Vagina (tissue), 2 donors: ENCODE results near the gene SLC39A1. TPM values are rescaled to one million over a fixed set of nuclear protein-coding genes. Genes with fewer than 3 reads are reported as not detected.

ENCODE experiments used
- DNase-seq, 2 donors: peaks; one replicate each; pipeline ENCODE4 v3.0.0-alpha.2; 2017; ENCODE audit errors: extremely low spot score in 2 of 2
- H3K27ac ChIP-seq: fragments of 200-600 bp; sonication (generic); one replicate; pipeline ENCODE4 v1.5.1; 2019
- H3K27me3 ChIP-seq: fragments of 200-600 bp; sonication (generic); one replicate; pipeline ENCODE4 v1.5.1; 2019
- H3K36me3 ChIP-seq, 2 donors: fragments of 200-600 bp; sonication (generic); one replicate each; pipeline ENCODE4 v1.5.1; 2017 to 2019
- H3K4me1 ChIP-seq: fragments of 200-600 bp; sonication (generic); one replicate; pipeline ENCODE4 v1.5.1; 2019
- H3K4me3 ChIP-seq, 2 donors: fragments of 200-600 bp; sonication (generic); 1 replicate in 1 of 2; 2 replicates in 1 of 2; pipeline ENCODE4 v1.5.1; 2016 to 2019
- H3K9me3 ChIP-seq: fragments of 200-600 bp; sonication (generic); one replicate; pipeline ENCODE4 v1.5.1; 2019
- POLR2A ChIP-seq, 2 donors: fragments of 450-650 bp; IDR thresholded peaks; one replicate each; pipeline ENCODE4 v1.6.1; 2017; ENCODE audit warnings: antibody characterized with exemption in 2 of 2, mild to moderate bottlenecking in 2 of 2, moderate library complexity in 2 of 2
- POLR2AphosphoS5 ChIP-seq, 2 donors: sonication (generic); formaldehyde crosslinking; IDR thresholded peaks; one replicate each; pipeline ENCODE4 v1.9.0; 2017; ENCODE audit warnings: antibody characterized with exemption in 2 of 2, mild to moderate bottlenecking in 2 of 2, low read depth in 1 of 2; ENCODE audit not compliant: insufficient read depth in 1 of 2
- intact Hi-C: fragments of 100-400 bp; cut with DNase I; formaldehyde crosslinking; loops from one replicate; pipeline ENCODE4 v1.15.1; 2023
- total RNA-seq: library from RNA; depleted of rRNA; stranded (reverse); fragments of >200 nt; gene quantifications from one replicate; pipeline ENCODE4 v1.2.3, GENCODE V29; 2016
- TF ChIP-seq, protein P1 (sequence below), 3 experiments: fragments of 450-650 bp in 2 of 3; fragments of 200-600 bp in 1 of 3; sonication (generic) in 1 of 3; IDR thresholded peaks; one replicate each; pipeline ENCODE4 v1.5.1; 2017 to 2019; ENCODE audit warnings: antibody characterized with exemption in 3 of 3, mild to moderate bottlenecking in 2 of 3, moderate library complexity in 2 of 3

Gene SLC39A1
- total RNA-seq, 1 donor from 2014 or later, result 77.8 TPM

DNA sequence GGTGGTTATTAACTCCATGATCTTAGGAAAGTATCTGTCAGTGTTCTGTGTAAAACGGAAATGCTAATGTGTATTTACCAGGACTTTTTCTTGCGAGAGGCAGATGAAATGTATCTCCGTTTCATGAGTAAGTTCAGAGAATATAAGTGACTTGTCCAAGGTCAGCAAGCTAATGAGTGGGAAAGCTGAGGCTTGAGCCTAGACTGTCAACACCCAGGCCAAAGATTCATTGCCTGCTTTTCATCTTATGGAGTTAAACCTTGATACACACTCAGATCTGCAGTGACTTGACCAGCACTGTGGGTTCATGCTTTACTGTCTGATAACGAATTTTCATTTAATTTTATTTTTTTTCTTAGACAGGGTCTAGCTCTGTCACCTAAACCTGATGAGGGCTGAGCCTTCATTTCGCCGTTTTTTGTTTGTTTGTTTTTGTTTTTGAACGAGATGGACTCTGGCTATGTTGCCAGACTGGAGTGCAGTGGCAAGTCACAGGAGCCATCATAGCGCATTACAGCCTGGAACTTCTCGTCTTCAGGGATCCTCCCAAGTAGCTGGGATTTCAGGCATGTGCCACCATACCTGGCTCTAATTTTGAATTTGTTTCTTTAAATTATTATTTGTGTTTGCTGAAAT is 15.1 kb upstream of the SLC39A1 start:
- Histone ChIP-seq H3K4me1 (peaks cover 19% of the 10 kb centered on the region), H3K9me3 (no peaks in the 10 kb centered on the region), H3K27ac (peak overlapping the region; percentile 92), H3K36me3 (peaks cover 0 to 60% of the 10 kb centered on the region in 2 donors), H3K4me3 (peak overlapping the region; percentile 81 to 93), H3K27me3 (no peaks in the 10 kb centered on the region)
- intact Hi-C loops, result no loop called here
- TF ChIP-seq, protein P1, sequence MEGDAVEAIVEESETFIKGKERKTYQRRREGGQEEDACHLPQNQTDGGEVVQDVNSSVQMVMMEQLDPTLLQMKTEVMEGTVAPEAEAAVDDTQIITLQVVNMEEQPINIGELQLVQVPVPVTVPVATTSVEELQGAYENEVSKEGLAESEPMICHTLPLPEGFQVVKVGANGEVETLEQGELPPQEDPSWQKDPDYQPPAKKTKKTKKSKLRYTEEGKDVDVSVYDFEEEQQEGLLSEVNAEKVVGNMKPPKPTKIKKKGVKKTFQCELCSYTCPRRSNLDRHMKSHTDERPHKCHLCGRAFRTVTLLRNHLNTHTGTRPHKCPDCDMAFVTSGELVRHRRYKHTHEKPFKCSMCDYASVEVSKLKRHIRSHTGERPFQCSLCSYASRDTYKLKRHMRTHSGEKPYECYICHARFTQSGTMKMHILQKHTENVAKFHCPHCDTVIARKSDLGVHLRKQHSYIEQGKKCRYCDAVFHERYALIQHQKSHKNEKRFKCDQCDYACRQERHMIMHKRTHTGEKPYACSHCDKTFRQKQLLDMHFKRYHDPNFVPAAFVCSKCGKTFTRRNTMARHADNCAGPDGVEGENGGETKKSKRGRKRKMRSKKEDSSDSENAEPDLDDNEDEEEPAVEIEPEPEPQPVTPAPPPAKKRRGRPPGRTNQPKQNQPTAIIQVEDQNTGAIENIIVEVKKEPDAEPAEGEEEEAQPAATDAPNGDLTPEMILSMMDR (IDR thresholded peaks at IDR 0.05), result no peak
- TF ChIP-seq POLR2AphosphoS5 (IDR thresholded peaks at IDR 0.05; ENCODE audit: insufficient read depth in 1 of 2, low read depth in 1 of 2), result no peak
- TF ChIP-seq POLR2A (IDR thresholded peaks at IDR 0.05), result no peak
- no peak for DNase-seq

DNA sequence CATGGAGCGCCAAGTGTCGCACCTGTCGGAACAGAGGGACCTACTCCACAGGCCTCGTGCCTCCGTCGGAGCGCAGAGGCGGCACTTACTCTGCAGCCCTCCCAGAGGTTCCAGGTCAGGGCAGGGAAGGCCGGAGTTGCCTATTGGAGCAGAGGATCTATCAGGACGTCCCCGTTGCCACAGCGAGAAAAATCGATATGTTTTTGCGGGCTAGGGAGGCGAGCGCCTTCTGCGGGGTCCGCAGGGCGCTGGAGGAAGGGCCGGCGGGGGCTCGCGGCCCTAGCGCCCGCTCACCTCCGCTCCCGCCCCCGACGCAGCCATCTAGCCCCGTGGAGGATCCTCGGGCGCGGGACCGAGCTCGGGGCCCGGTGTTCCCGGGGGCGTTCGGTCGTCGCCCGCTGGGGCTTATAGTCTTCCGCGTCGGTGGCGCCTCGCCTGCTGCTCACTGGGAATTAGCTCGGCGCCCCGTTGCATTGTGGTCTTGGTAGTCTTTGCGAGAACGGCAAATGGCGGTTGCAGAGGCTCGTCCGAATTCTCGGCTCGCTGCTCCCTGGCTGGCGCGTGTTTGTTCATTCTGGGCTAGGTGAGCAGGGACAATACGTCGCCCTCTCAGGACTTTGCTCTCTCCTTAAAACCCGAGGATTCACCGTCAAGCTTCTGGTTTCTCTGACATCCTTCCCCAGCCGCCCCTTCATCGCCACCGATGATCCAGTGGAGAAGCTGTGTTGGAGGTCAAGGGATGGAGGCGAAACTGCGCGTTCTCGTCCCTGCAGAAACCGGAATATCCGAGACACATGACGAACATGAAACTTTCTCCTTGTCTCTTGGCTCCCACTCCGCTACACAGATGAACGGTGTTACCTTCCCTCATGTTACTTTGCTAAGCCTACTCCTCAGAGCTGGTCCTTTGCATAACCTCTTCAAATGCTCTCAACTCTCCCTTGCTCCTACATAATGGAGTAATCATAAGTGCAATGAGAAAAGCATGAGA is 14.2 kb upstream of the SLC39A1 start, which contains the start of gene JTB:
JTB (minus strand) TSS at position 425 of the 991 bp plus-strand sequence; CDS start at position 3, 422 bp downstream.
- DNase-seq, result no peak
- Histone ChIP-seq H3K4me3 (peak within 1 kb of the TSS; percentile 81 to 93), H3K9me3 (no peaks in the 10 kb centered on the region), H3K36me3 (peaks cover 0 to 52% of the 10 kb centered on the region in 2 donors), H3K4me1 (peaks cover 19% of the 10 kb centered on the region), H3K27ac (peak within 1 kb of the TSS; percentile 92), H3K27me3 (no peaks in the 10 kb centered on the region)
- TF ChIP-seq POLR2AphosphoS5 (IDR thresholded peaks at IDR 0.05; ENCODE audit: insufficient read depth in 1 of 2, low read depth in 1 of 2), result peak; percentile 84 to 96
- TF ChIP-seq, protein P1 (IDR thresholded peaks at IDR 0.05), result peak in 1 of 3 experiments; percentile 20
- peak; percentile 71 to 91 for TF ChIP-seq POLR2A (IDR thresholded peaks at IDR 0.05)
- intact Hi-C loops, result no loop called here

DNA sequence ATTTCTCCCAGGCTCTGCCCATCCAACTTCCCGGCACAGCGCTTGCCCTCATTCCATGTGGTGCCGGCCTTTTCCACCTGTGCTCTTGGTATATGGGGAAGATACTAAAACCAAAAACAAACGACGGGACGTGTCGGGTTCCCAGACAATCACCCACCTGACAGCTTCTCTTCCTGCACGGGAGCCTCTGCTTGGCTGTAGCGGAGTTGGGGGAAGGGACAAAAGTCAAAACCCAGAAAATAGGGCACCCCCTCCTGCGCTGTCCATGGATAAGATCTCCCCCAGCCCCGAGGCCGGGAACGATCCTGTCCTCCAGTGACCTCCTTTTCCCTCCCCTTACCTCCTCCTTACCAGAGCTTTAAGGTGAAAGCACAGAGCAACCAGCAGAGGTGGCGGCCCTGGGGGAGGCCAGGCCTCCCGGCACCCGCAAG is 13.5 kb upstream of the SLC39A1 start:
- Histone ChIP-seq H3K4me3 (peak overlapping the region; percentile 81 to 93), H3K9me3 (no peaks in the 10 kb centered on the region), H3K27me3 (no peaks in the 10 kb centered on the region), H3K36me3 (peaks cover 0 to 45% of the 10 kb centered on the region in 2 donors), H3K27ac (peak overlapping the region; percentile 92), H3K4me1 (peaks cover 19% of the 10 kb centered on the region)
- no peak for DNase-seq
- no peak for TF ChIP-seq POLR2AphosphoS5 (IDR thresholded peaks at IDR 0.05; ENCODE audit: insufficient read depth in 1 of 2, low read depth in 1 of 2)
- TF ChIP-seq, protein P1 (IDR thresholded peaks at IDR 0.05), result no peak
- intact Hi-C loops, result no loop called here

DNA sequence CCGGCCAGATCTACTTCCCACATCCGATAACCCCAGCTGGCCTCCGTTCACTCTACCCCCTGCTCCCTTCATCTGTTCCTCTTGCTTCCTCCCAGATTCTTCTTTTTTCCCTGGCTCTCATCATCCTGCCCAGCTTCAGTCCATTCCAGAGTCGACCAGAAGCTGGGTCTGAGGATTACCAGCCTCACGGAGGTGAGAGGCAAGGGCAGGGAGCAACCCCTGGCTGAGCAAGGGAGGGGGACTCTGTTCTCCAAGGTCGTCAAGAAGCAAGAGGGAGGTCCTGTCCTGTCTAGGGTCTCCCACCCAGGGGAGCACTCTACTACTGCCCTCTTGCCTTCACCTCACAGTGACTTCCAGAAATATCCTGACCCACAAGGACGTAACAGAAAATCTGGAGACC is 10.2 kb upstream of the SLC39A1 start:
- H3K4me1 ChIP-seq, result peaks cover 25% of the 10 kb centered on the region
- no peak overlapping the region for H3K27ac ChIP-seq
- TF ChIP-seq, protein P1 (IDR thresholded peaks at IDR 0.05), result no peak
- TF ChIP-seq POLR2AphosphoS5 (IDR thresholded peaks at IDR 0.05; ENCODE audit: insufficient read depth in 1 of 2, low read depth in 1 of 2) (no peak), POLR2A (IDR thresholded peaks at IDR 0.05) (no peak)
- DNase-seq, result no peak
- peaks cover 0 to 28% of the 10 kb centered on the region in 2 donors for H3K36me3 ChIP-seq
- H3K4me3 ChIP-seq, result no peak overlapping the region
- no peaks in the 10 kb centered on the region for H3K9me3 ChIP-seq
- intact Hi-C loops, result no loop called here
- no peaks in the 10 kb centered on the region for H3K27me3 ChIP-seq
